HTR-8/SVneo (cell line): Measurements from ENCODE around the gene VEGFB.

ENCODE experiments used
- DNase-seq: peaks from one replicate; pipeline ENCODE4 v3.0.0; 2011; ENCODE audit warnings: low spot score, mixed read lengths; ENCODE audit not compliant: insufficient read length
- FAIRE-seq: peaks from 2 replicates; lab custom pipeline; 2011; peaks lifted over from hg19 to GRCh38; lab: Jason Lieb, UNC

VEGFB gene

GRCh38 chr11:64256300-64256699, 21.9 kb downstream of the VEGFB start:
- no peak for FAIRE-seq
- no peak for DNase-seq

GRCh38 chr11:64258356-64258755, 24.0 kb downstream of the VEGFB start:
- no peak for DNase-seq
- FAIRE-seq = no peak

DNA sequence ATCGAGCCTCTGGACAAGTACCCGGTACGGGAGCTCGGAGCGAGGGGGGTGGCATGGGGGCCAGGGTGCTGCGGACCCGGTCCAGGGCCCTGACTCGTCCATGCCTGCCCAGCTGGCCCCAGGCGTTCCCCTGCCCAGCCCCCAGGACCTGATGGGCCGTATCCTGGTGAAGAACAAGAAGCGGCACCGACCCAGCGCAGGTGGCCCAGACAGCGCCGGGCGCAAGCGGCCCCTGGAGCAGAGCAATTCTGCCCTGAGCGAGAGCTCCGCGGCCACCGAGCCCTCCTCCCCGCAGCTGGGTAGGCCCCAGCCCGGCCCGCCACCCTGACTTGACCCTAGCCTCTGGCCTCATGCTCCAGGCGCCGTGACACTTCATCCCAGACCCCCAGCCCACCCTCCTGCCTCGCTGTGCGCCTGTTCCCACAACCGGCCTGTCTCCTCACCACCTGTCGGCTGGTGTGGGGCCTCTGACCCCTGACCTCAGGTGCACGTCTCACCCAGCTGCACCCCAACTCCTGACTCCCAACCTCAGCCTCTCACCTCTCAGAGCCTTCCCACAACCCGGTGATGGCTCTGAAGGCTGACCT, 24.7 kb downstream of the VEGFB start:
- DNase-seq = no peak

DNA sequence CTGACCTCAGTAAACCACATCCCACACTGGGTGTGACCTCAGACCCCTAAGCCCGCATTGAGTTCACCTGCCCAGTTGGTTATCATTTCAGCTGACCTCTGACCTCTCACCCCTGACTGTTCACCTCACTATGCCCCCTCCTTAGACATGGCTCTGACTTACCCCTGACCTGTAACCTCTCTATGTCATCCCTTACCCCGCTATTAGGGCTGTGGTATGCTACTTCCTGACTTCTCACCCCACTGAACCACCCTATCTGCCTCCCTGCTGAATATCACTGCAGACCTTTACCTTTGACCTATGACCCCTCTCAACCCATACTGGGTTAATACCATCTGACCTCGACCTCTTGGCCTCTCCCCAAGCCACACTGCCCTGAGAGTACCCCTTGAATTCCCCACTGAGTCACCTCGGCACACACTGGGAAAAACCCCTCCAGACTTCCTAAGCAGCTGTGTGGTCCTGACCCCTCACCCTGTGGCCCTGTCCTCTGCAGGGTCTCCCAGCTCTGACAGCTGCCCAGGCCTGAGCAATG, 25.2 kb downstream of the VEGFB start:
- no peak for FAIRE-seq

More for the DNA sequence above, 24.7 kb downstream of the VEGFB start:
- FAIRE-seq = no peak

GRCh38 chr11:64260147-64260708, 25.8 kb downstream of the VEGFB start:
- DNase-seq = no peak
- no peak for FAIRE-seq

More for the DNA sequence above, 25.2 kb downstream of the VEGFB start:
- no peak for DNase-seq

- no peak for DNase-seq
- FAIRE-seq = no peak
Observed at GRCh38 chr11:64261556-64262080, 27.2 kb downstream of the VEGFB start.

DNA sequence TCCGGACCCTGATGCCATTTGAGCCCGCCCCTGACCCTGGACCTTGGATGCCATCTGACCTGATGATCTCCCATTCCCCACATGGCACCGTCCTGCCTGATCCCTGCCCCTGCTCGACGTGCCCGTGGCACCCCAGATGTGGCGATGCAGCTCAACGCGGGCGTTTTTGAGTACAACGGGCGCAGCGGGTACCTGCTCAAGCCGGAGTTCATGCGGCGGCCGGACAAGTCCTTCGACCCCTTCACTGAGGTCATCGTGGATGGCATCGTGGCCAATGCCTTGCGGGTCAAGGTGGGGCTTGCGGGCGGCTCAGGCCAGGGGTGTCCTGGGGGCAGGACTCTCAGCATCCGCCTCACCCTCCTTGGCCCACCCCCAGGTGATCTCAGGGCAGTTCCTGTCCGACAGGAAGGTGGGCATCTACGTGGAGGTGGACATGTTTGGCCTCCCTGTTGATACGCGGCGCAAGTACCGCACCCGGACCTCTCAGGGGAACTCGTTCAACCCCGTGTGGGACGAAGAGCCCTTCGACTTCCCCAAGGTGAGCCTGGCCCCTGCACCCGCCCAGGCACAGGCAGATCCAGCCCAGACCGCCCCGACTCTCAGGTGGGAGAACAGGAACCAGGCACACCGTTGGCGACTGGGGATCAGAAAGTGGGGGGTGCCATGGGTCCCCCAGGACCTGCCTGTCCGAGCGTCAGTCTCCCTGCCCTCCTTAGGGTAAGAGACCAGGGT, 28.1 kb downstream of the VEGFB start:
- no peak for FAIRE-seq

GRCh38 chr11:64263021-64263946, 28.9 kb downstream of the VEGFB start:
- no peak for FAIRE-seq
- DNase-seq = no peak

More for the DNA sequence above, 28.1 kb downstream of the VEGFB start:
- no peak for DNase-seq

GRCh38 chr11:64263947-64264317, 29.5 kb downstream of the VEGFB start:
- FAIRE-seq = no peak
- no peak for DNase-seq

DNA sequence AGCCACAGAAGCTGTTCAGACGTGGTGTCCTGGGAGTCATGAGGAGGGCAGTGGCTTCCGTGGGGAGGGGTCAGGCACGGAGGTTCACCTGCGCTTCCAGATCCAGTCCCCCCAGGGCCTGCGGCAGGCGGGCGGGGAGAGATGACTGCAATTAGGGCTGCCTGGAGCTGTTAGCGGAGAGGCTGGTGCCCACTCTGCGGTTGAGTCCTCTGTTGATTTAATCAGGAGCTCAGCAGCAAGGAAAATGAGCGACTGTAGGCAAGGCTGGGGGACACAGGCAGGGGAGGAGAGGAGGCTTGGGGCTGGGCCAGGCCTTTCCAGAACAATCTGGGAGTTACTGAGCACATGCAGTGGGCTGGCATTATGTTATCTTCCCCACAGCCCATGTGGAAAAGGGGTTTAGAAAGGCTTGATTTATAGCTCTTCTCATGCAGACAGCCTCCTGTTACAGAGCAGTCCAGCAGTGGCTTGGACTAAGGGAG, 30.0 kb downstream of the VEGFB start:
- DNase-seq = no peak
- no peak for FAIRE-seq

- DNase-seq = no peak
- FAIRE-seq = no peak
Observed at GRCh38 chr11:64265176-64266160, 31.1 kb downstream of the VEGFB start.

- DNase-seq (no peak), FAIRE-seq (no peak)
Observed at GRCh38 chr11:64266339-64266738, 32.0 kb downstream of the VEGFB start.

GRCh38 chr11:64267207-64267945, 33.0 kb downstream of the VEGFB start:
- FAIRE-seq (no peak), DNase-seq (no peak)

DNA sequence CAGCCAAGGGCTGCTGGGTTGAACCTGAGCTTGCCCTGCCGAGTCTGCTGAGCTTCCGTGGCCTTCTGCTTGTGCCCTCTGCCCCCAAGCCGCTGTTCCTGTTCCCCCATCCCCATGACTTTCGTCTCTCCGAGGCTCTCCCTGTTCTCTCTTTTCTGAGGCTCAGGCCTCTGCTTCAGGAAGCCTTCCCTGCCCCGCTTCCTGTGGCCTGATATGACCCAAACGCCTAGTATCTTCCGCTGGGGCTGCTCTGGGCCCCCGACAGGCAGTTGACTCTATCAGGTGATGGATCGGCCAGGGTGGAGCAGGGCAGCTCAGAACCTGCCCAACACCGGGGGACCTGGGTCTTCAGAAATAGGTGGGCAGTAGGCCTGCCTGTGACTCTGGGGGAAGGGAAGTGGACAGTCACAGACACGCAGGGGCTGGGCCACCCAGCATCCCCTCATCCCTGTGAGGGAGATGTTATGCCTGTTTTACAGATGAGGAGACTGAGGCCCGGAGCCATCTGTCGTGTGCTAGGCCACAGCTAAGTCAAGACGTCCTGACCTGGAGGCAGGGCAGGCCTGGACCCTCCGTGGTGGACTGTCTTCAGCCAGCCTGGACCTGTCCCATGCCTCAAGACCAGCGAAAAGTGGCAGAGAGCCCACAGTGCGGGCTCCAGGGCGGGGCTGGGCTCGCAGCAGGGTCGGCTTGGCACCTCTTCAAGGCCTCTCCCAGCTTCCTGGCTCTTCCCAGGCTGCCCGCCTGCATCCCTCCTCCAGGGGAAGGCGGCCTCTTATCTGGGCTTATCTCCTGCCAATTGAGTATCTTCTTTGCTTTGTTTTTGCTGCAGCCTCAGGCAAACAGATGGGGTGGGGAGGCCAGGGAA, 33.9 kb downstream of the VEGFB start:
- FAIRE-seq (no peak), DNase-seq (peak; percentile 7)

DNA sequence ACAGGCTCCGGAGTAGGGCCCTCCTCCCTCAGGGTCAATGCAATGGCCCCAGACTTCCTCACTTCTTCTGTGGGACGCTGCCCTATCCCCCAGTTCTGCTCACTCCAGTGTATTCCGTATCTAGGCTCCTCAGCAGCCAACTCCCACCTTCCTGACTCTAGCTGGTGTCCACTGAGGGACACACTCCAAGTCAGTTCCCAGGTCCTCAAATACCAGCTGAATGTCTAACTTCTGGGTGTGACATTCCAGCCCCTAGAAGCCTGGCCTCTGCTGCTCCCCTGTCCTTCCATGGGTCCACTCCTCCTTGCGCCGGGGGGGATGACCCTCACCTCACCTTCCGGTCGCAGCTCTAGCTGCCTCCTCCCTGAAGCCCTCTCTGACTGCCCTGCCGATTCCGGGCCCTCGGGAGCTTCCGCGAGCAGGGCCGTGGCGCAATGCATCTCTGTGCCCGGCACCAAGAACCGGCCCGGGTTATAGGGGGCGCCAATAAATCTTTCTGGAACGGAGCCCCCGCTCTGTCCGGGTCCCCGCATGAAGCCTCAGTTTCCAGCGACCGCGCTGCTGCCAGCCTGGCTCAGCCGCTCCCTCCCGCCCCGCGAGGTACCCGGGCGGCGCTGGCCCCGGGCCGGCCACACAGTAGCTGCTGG, 34.6 kb downstream of the VEGFB start:
- DNase-seq (peak; percentile 18), FAIRE-seq (no peak)

DNA sequence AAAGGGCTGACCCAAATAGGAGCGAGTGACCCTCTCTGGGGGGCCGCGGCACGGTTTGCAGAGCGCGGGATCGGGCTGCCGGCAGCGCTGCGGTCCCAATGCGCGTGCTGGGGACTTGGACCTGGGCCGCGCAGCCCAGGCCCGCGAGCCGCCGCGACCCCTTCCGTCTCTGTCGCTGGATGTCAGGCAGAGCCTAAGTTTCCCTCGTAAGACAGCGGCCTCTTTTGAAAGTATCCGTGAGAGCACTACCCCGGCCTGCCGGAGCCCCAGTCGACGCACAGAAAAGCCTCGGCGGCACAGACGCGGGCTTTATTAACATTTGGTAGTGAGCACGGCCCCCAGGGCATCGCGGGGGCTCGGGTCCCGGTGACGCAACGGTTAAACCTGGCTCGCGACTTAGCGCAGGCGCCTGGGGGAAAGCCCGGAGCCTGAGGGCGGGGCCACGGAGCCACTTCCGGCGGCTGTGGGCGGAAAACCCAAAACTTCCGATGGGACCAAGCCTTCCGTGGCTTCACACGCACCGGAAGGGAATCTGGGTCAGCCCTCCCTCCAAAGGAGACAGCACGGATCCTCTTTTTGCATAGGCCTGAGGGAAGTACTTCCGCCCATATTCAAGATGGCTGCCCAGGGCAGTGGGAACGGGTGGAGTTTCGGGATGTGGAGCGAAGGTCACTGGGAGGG, 35.3 kb downstream of the VEGFB start:
- FAIRE-seq = no peak
- peak; percentile 92 for DNase-seq
